HG02973 (cell line): ENCODE results near the gene PIK3R2.
"Not testable (repeated sequence)": the region's sequence is repeated elsewhere in the genome, so short reads cannot be mapped to it uniquely, and the experiment has no call there.

ENCODE experiments used
- ATAC-seq: cut with Tn5 transposase; IDR thresholded peaks from one replicate; pipeline ENCODE4 v1.9.1; 2021; ENCODE audit warnings: moderate library complexity; ENCODE audit not compliant: unreplicated experiment

Gene PIK3R2

DNA sequence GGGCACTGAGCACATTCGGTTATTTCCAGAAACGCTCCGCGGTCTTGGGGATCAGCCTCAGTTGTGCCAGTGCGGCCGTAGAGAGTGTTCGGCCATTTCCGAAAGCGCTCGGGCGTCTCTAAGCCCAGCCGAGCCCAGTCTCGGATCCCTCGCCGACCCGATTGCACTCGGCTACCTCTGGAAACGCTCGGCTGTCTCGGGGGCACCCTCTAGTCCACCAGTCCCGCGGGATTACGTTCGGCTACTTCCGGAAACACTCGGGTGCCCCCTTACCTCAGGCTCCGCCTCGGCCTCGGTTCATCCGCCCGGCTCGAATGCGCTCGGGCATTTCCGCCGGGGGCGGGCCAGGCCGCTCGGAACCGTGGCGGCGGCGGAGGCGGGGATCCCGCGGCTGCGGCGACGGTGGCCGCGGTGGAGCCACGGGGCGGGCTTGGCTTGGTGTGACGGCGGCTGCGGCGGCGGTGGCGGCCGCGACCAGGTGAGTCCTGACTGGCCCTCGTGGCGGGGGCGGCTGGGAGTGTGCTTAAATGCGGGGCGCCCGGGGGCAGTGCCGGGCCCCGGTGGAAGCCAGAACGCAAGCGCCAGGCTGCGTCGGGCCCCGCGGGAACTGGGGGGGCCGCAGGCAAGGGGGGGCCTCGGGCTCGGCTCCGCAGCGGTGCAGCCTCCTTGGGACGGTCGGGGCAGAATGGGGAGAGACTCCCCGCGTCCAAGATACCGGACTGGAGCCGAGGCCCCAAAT is at the start of gene PIK3R2:
Gene PIK3R2 (plus strand): TSS at position 347 of the 739 bp plus-strand sequence. CDS start 2,717 bp downstream, outside the sequence.
- ATAC-seq: peak; percentile 71

GRCh38 chr19:18104793-18105131 is 48.2 kb upstream of the PIK3R2 start:
- no peak for ATAC-seq

DNA sequence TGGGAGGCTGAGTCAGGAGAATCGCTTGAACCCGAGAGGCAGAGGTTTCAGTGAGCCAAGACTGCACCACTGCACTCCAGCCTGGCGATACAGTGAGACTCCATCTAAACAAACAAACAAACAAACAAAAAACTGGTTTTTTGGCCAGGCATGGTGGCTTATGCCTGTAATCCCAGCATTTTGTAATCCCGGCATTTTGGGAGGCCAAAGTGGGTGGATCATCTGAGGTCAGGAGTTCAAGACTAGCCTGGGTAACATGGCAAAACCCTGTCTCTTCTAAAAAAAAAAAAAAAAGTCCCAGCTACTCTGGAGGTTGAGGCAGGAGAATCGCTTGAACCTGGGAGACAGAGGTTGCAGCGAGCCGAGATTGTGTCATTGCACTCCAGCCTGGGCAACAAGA is 47.7 kb upstream of the PIK3R2 start:
- not testable (repeated sequence) for ATAC-seq

DNA sequence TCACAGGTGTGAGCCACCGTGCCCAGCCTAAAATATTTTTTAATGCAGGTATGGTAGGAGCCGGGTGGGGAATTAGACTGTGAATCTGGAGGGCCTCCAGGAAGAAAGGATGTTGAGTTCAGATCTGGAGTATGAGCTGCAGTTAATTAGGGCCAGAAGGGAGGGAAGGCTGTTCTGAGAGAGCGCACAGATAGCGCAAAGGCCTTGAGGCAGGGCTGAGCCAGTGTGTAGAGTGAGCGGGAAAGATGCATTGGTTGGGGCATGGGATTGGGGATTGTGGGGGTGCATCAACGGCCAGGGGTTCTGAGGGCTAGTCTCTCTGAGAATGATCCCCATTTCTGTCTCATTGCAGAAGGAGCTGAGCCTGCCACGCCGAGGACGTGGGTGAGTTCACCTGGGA is 45.7 kb upstream of the PIK3R2 start:
- no peak for ATAC-seq

DNA sequence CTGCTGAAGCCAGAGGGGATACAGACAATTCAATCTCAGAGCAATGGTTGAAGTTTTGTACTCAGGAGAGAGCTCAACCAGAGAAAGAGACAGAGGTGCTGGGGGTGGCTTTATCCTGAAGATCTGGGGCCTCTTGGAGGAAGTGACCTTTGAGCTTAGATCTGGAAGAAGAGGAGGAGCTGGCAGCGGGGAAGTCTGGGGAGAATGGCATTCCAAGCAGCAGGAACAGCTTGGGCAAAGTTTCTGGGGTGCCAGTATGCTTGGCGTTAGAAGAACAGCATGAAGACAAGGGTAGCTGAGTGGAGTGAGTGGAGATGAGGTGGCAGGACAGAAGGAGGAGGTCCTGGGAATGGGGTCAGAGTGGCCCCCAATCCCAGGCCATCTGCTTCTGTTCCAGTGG is 44.1 kb upstream of the PIK3R2 start:
- ATAC-seq: no peak

GRCh38 chr19:18109341-18109732 is 43.6 kb upstream of the PIK3R2 start:
- no peak for ATAC-seq

GRCh38 chr19:18109733-18110608 is 43.0 kb upstream of the PIK3R2 start:
- ATAC-seq: no peak

- ATAC-seq: no peak
Measured at GRCh38 chr19:18110609-18111232, 42.2 kb upstream of the PIK3R2 start.

DNA sequence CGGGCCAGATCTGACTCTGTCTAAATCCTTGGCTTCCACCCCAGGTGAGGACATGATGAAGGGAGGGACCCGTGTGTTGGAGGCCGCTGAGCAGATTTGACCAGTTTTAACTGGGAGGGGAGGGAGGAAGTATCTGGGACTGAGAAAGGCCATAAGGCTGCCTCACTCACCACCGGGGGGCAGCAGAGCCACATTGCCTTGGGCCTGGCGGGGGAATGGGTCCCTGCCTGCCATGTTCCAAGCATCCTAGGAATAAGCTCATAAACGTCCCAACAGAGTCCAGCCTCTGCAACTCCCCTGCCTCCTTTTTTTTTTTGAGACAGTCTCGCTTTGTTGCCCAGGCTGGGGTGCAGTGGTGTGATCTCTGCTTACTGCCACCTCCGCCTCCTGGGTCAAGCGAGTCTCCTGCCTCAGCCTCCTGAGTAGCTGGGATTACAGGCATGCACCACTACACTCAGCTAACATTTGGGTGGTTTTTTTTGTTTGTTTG is 39.9 kb upstream of the PIK3R2 start:
- ATAC-seq: no peak

- ATAC-seq: no peak
Measured at GRCh38 chr19:18113827-18114226, 39.1 kb upstream of the PIK3R2 start.

DNA sequence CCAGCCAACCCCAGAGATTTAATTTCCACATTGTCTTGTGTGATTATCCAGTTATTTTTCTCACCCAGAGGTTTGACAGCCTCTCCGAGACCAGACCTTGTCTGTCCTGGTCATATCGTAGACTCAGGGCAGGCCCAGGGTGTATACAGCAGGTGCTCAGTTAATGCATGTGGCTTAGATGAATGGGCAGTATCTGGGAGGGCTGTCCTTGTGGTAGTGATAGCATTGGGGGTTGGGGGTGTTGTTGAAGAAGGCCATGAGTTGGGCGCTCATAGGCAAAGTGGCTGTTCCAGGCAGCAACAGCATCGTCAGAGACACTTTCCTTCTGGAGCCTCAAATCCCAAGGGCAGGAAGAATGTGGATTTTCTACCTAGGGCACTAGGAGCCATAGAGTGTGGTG is 38.5 kb upstream of the PIK3R2 start:
- ATAC-seq: no peak

GRCh38 chr19:18117364-18117691 is 35.6 kb upstream of the PIK3R2 start:
- ATAC-seq: no peak

GRCh38 chr19:18117692-18118378 is 35.1 kb upstream of the PIK3R2 start:
- ATAC-seq: peak; percentile 66

DNA sequence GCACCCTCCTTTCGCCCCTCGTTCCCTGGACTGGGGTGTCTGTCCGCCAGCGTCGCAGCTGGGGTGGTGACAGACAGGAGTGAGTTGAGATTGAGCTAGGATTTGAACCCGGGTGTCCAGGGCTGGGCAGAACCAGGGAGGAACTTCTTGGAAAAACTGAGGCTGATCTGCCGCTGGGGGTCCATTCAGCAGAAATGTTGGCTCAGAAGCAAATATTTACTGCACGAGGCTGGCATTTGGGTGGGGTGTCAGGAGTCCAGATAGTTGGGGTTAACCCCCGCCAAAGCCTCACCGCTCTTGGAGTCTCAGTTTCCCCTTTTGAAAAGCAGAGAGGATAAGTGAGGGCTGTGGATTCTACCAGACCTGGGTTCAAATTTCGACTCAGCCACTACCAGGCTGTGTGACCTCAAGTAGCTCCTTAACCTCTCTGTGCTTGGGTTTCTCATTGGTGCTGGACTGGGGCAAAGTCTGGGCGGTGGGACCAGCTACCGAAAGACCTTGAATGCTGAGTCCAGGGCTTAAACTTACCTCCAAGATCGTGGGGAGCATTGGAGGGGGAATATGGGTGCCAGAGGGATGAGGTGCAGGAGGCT is 34.4 kb upstream of the PIK3R2 start:
- ATAC-seq: no peak

GRCh38 chr19:18119013-18119716 is 33.8 kb upstream of the PIK3R2 start:
- no peak for ATAC-seq

GRCh38 chr19:18119717-18120105 is 33.3 kb upstream of the PIK3R2 start:
- no peak for ATAC-seq

DNA sequence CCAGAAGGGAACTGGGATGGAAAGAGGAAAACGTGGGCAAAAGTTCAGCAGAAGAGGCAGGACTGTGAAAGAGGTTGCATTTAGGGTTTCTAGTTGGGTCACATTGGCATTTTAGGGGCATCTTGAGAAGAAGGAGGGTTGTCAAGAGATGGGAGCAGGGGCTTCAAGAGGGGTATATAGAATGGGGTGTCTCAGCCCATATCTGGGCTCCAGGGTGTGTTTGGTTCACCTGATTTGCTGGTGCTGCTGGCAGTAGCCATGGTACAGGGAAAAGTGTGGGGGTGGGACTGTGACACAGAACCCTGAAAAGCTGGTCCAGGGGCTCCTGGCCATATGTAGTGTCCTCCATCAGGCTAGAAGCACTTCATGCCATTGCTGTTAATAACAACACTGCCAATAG is 32.8 kb upstream of the PIK3R2 start:
- ATAC-seq: no peak

- ATAC-seq: no peak
Measured at GRCh38 chr19:18121166-18121565, 31.8 kb upstream of the PIK3R2 start.

DNA sequence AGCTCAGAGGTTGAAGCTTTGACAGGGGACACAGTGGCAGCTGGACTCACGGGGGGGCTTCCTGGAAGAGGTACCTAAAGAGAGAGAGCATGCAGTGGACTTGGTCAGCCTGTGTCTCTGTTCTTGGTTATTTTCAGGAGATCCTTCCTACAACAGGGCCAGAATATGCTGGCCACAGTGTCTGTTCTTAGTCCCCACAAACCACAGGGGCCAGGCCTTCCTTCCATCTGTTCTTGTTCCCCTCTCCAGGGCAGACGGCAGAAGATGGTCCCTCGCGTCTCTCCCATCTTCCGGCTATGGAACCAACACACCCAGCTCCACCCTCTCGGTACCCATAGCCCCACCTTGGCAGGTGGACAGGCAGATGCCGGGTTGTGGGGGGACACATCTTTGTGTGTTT is 30.5 kb upstream of the PIK3R2 start:
- ATAC-seq: no peak
